HUES48 (cell line): Measurements from ENCODE around the gene GYPC.

Experiments used
- H3K27ac ChIP-seq: one replicate; pipeline ENCODE4 v1.7.0; 2013; ENCODE audit warnings: low read depth, low read length, inconsistent platforms
- H3K27me3 ChIP-seq: 2 replicates; pipeline ENCODE4 v1.6.1; 2013; ENCODE audit warnings: mild to moderate bottlenecking, low read length; ENCODE audit not compliant: control insufficient read depth, insufficient read depth
- H3K36me3 ChIP-seq: 2 replicates; pipeline ENCODE4 v1.6.1; 2013; ENCODE audit warnings: low read length; ENCODE audit not compliant: control insufficient read depth, insufficient read depth
- H3K4me1 ChIP-seq: 2 replicates; pipeline ENCODE4 v1.6.1; 2013; ENCODE audit warnings: mild to moderate bottlenecking, low read length; ENCODE audit not compliant: control insufficient read depth, insufficient read depth
- H3K4me3 ChIP-seq: 2 replicates; pipeline ENCODE4 v1.5.1; 2013; ENCODE audit warnings: mild to moderate bottlenecking, low read depth, low read length
- H3K9ac ChIP-seq: 2 replicates; pipeline ENCODE4 v1.6.1; 2013; ENCODE audit warnings: mild to moderate bottlenecking, low read depth, low read length, moderate library complexity
- H3K9me3 ChIP-seq: 2 replicates; pipeline ENCODE4 v1.6.1; 2013; ENCODE audit warnings: low read length; ENCODE audit not compliant: control insufficient read depth, insufficient read depth

The GYPC gene

GRCh38 chr2:126717928-126718327 lies 62.0 kb downstream of the GYPC start:
- H3K27me3 ChIP-seq = no peaks in the 10 kb centered on the region
- no peaks in the 10 kb centered on the region for H3K36me3 ChIP-seq
- H3K9me3 ChIP-seq = no peaks in the 10 kb centered on the region
- no peaks in the 10 kb centered on the region for H3K4me1 ChIP-seq
- H3K27ac ChIP-seq = no peak overlapping the region
- H3K9ac ChIP-seq = no peak overlapping the region
- H3K4me3 ChIP-seq = no peak overlapping the region

GRCh38 chr2:126719191-126719832 lies 63.4 kb downstream of the GYPC start:
- no peak overlapping the region for H3K27ac ChIP-seq

GRCh38 chr2:126719833-126720351 lies 63.9 kb downstream of the GYPC start:
- no peaks in the 10 kb centered on the region for H3K36me3 ChIP-seq
- no peaks in the 10 kb centered on the region for H3K4me1 ChIP-seq
- no peak overlapping the region for H3K27ac ChIP-seq
- no peak overlapping the region for H3K4me3 ChIP-seq
- H3K9me3 ChIP-seq = no peaks in the 10 kb centered on the region
- H3K9ac ChIP-seq = no peak overlapping the region
- H3K27me3 ChIP-seq = no peaks in the 10 kb centered on the region

More at GRCh38 chr2:126719191-126719832, 63.4 kb downstream of the GYPC start:
- Histone ChIP-seq H3K27me3 (no peaks in the 10 kb centered on the region), H3K9ac (no peak overlapping the region), H3K4me3 (no peak overlapping the region), H3K9me3 (no peaks in the 10 kb centered on the region), H3K36me3 (no peaks in the 10 kb centered on the region), H3K4me1 (no peaks in the 10 kb centered on the region)

- Histone ChIP-seq H3K27me3 (no peaks in the 10 kb centered on the region), H3K27ac (no peak overlapping the region), H3K36me3 (no peaks in the 10 kb centered on the region), H3K4me3 (no peak overlapping the region), H3K9me3 (no peaks in the 10 kb centered on the region), H3K4me1 (no peaks in the 10 kb centered on the region), H3K9ac (no peak overlapping the region)
Observed at GRCh38 chr2:126720638-126721037, 64.7 kb downstream of the GYPC start.

- H3K27ac ChIP-seq = no peak overlapping the region
- no peak overlapping the region for H3K4me3 ChIP-seq
- no peaks in the 10 kb centered on the region for H3K27me3 ChIP-seq
- no peaks in the 10 kb centered on the region for H3K4me1 ChIP-seq
- no peaks in the 10 kb centered on the region for H3K36me3 ChIP-seq
- no peak overlapping the region for H3K9ac ChIP-seq
- H3K9me3 ChIP-seq = no peaks in the 10 kb centered on the region
Observed at GRCh38 chr2:126722081-126722480, 66.1 kb downstream of the GYPC start.

- Histone ChIP-seq H3K27ac (no peak overlapping the region), H3K36me3 (no peaks in the 10 kb centered on the region), H3K9ac (no peak overlapping the region), H3K4me3 (no peak overlapping the region), H3K27me3 (no peaks in the 10 kb centered on the region), H3K4me1 (no peaks in the 10 kb centered on the region), H3K9me3 (no peaks in the 10 kb centered on the region)
Observed at GRCh38 chr2:126722546-126722945, 66.6 kb downstream of the GYPC start.

- Histone ChIP-seq H3K4me3 (no peak overlapping the region), H3K9me3 (no peaks in the 10 kb centered on the region), H3K36me3 (no peaks in the 10 kb centered on the region), H3K27me3 (no peaks in the 10 kb centered on the region), H3K9ac (no peak overlapping the region), H3K4me1 (no peaks in the 10 kb centered on the region), H3K27ac (no peak overlapping the region)
Observed at GRCh38 chr2:126723281-126723815, 67.4 kb downstream of the GYPC start.

GRCh38 chr2:126725580-126725979 lies 69.6 kb downstream of the GYPC start:
- H3K27ac ChIP-seq = no peak overlapping the region
- no peaks in the 10 kb centered on the region for H3K36me3 ChIP-seq
- H3K27me3 ChIP-seq = no peaks in the 10 kb centered on the region
- no peak overlapping the region for H3K9ac ChIP-seq
- no peak overlapping the region for H3K4me3 ChIP-seq
- H3K9me3 ChIP-seq = no peaks in the 10 kb centered on the region
- no peaks in the 10 kb centered on the region for H3K4me1 ChIP-seq

GRCh38 chr2:126729896-126730295 lies 73.9 kb downstream of the GYPC start:
- H3K36me3 ChIP-seq = no peaks in the 10 kb centered on the region
- H3K9me3 ChIP-seq = no peaks in the 10 kb centered on the region
- no peak overlapping the region for H3K9ac ChIP-seq

GRCh38 chr2:126730655-126731054 lies 74.7 kb downstream of the GYPC start:
- Histone ChIP-seq H3K27me3 (no peaks in the 10 kb centered on the region), H3K9ac (no peak overlapping the region), H3K4me3 (no peak overlapping the region), H3K27ac (no peak overlapping the region), H3K4me1 (no peaks in the 10 kb centered on the region), H3K36me3 (no peaks in the 10 kb centered on the region), H3K9me3 (no peaks in the 10 kb centered on the region)

More at GRCh38 chr2:126729896-126730295, 73.9 kb downstream of the GYPC start:
- Histone ChIP-seq H3K27ac (no peak overlapping the region), H3K4me3 (no peak overlapping the region), H3K4me1 (no peaks in the 10 kb centered on the region), H3K27me3 (no peaks in the 10 kb centered on the region)

GRCh38 chr2:126731353-126731752 lies 75.4 kb downstream of the GYPC start:
- H3K9me3 ChIP-seq = no peaks in the 10 kb centered on the region
- no peaks in the 10 kb centered on the region for H3K4me1 ChIP-seq
- no peaks in the 10 kb centered on the region for H3K36me3 ChIP-seq
- H3K9ac ChIP-seq = no peak overlapping the region
- H3K27ac ChIP-seq = no peak overlapping the region
- H3K27me3 ChIP-seq = no peaks in the 10 kb centered on the region
- no peak overlapping the region for H3K4me3 ChIP-seq
